ACC112 (cell line): Measurements from ENCODE around the gene TNFAIP8L1.

Experiments
- H2AFZ ChIP-seq: fragments of 200-600 bp; sonication (generic); one replicate; pipeline ENCODE4 v1.6.0; 2017; ENCODE audit warnings: antibody characterized with exemption, low read length; ENCODE audit not compliant: unreplicated experiment
- H3K27ac ChIP-seq: fragments of 200-600 bp; sonication (generic); 2 replicates; pipeline ENCODE4 v1.5.1; 2014; ENCODE audit warnings: low read depth, mild to moderate bottlenecking, antibody characterized with exemption, low read length, moderate library complexity
- H3K27me3 ChIP-seq: fragments of 200-600 bp; sonication (generic); 2 replicates; pipeline ENCODE4 v1.6.1; 2014; ENCODE audit warnings: mild to moderate bottlenecking, antibody characterized with exemption, low read length, moderate library complexity, mixed read lengths; ENCODE audit not compliant: insufficient read depth
- H3K36me3 ChIP-seq: fragments of 200-600 bp; sonication (generic); 2 replicates; pipeline ENCODE4 v1.6.1; 2016; ENCODE audit warnings: mild to moderate bottlenecking, antibody characterized with exemption, low read length, moderate library complexity, mixed read lengths; ENCODE audit not compliant: insufficient read depth
- H3K4me1 ChIP-seq: fragments of 200-600 bp; sonication (generic); one replicate; pipeline ENCODE4 v1.6.1; 2016; ENCODE audit warnings: low read length, mixed read lengths; ENCODE audit not compliant: insufficient read depth, unreplicated experiment, control insufficient read depth
- H3K4me3 ChIP-seq: fragments of 200-600 bp; sonication (generic); 2 replicates; pipeline ENCODE4 v1.5.1; 2014; ENCODE audit warnings: mild to moderate bottlenecking, low read depth, low read length
- H3K79me2 ChIP-seq: fragments of 200-600 bp; sonication (generic); one replicate; pipeline ENCODE4 v1.6.0; 2016; ENCODE audit warnings: low read length; ENCODE audit not compliant: control insufficient read depth, unreplicated experiment, insufficient read depth

Gene TNFAIP8L1

DNA sequence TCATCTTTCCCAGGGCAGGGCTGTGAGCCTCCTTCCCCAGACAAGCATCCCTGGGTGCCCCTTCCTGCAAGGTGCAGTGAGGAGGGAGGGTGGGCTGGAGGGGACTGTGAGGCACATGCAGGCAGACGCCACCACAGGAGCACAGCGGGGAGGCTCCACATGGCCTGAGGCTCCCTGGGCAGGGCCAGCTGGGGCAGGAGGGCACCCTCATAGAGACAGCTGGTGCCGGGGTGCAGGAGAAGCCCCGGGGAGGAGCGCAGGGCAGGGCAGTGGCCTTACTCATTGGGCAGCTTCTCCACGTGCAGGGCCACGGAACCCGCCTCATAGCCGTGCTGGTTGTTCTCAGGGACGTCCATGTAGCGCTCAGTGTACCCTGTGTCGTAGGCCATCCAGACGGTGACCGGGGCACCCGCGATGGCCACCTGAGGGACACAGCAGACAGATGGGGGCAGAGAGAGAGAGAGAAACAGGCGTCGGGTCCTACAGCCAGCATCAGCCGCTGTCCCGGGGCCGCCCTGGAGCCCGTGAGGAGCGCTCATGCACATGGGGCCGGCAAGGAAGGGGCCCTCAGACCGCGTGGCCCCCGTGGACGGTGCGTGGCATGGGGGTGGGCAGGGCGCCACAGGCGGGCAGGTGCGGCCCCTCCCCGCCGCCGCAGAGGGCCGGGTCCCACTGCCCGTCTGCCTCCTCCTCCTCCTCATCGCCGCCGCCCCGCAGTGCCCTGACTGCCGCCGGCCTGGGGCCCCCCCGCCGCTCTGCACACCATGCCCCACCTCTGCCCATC is 43.3 kb downstream of the TNFAIP8L1 start:
- H3K27ac ChIP-seq, result no peak overlapping the region
- H3K4me1 ChIP-seq, result no peaks in the 10 kb centered on the region
- no peaks in the 10 kb centered on the region for H3K36me3 ChIP-seq
- no peak overlapping the region for H2AFZ ChIP-seq
- H3K27me3 ChIP-seq, result no peaks in the 10 kb centered on the region
- no peaks in the 10 kb centered on the region for H3K79me2 ChIP-seq
- no peak overlapping the region for H3K4me3 ChIP-seq

DNA sequence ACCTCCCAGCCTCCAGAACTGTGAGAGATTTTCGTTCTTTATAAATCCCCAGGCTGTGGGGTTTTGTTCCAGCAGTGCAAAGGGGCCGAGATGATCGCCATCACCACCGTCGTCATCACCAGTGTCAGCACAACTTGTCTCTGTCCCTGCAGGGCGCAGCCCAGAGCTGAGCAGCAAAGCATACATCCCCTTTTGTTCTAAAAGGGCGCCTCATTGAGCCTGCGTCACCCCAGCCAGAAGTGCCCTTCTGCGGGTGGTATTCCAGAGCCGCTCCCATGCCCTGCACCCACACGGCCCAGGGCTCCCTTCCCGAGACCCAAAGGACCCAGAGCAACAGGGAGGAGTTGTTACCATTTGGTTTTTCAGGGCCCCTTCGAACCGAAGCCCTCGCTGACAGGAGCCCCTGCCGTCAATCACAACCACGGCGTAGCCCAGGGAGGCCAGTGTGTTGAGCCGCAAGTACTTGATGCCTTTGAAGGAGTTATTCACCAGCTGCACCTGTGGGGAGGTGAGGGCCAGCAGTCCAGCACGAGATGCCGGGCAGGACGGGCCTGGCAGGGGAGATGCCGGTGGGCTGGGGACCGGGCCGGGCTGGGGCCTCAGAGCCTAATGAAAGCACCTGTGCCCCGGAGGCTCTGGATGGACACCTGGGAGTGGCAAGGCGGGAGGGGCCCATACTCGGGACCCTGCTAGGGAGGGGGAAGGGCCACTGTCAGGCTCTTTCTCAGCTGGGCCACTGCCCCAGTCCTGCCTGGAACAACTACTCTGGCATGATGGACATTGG is 45.2 kb downstream of the TNFAIP8L1 start:
- no peak overlapping the region for H3K27ac ChIP-seq
- H3K36me3 ChIP-seq, result no peaks in the 10 kb centered on the region
- no peaks in the 10 kb centered on the region for H3K27me3 ChIP-seq

DNA sequence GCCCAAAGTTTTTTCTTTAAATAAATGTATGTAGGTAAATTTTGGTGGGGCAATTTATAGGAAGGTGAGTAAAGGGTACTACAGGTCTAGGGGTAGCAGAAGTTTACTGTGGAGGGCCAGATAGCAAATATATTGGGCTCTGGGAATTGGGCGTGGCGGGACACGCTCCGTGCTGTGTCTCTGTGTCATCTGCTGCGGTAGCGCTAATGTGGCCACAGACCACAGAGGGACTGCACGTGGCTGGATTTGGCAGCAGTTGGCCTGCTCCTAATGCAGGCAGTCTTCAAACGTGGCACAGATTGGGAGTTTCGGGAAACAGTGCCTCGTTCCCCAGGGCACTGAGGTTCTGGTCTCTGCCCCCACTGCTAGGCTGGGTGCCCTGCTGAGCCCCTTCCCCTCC is 47.4 kb downstream of the TNFAIP8L1 start:
- no peaks in the 10 kb centered on the region for H3K79me2 ChIP-seq
- H3K27ac ChIP-seq, result no peak overlapping the region
- no peak overlapping the region for H2AFZ ChIP-seq
- no peaks in the 10 kb centered on the region for H3K4me1 ChIP-seq
- no peaks in the 10 kb centered on the region for H3K27me3 ChIP-seq
- no peak overlapping the region for H3K4me3 ChIP-seq
- no peaks in the 10 kb centered on the region for H3K36me3 ChIP-seq

More for the DNA sequence above, 45.2 kb downstream of the TNFAIP8L1 start:
- H3K4me1 ChIP-seq, result no peaks in the 10 kb centered on the region
- no peaks in the 10 kb centered on the region for H3K79me2 ChIP-seq
- H3K4me3 ChIP-seq, result no peak overlapping the region
- no peak overlapping the region for H2AFZ ChIP-seq

DNA sequence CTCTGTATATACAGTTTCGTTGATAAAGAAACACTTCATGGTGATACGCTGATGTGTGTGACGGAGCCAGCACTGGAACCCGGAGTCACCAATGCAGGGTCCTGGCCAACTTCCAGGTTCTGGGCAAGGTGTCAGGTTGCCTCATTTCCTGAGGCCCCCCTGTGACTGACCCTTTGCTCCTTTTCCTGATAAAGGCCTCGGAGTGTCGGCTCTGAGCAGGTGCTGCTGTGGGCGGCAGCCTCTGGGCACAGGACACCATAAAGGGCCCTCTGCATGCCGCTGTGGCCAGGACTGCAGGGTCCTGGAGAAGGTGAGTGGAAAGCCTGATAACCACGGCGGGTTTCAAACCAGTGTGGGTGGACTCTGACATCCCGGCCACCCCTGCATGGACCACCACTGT is 48.1 kb downstream of the TNFAIP8L1 start:
- Histone ChIP-seq H2AFZ (no peak overlapping the region), H3K4me1 (no peaks in the 10 kb centered on the region), H3K27me3 (no peaks in the 10 kb centered on the region), H3K79me2 (no peaks in the 10 kb centered on the region), H3K36me3 (no peaks in the 10 kb centered on the region), H3K4me3 (no peak overlapping the region), H3K27ac (no peak overlapping the region)

DNA sequence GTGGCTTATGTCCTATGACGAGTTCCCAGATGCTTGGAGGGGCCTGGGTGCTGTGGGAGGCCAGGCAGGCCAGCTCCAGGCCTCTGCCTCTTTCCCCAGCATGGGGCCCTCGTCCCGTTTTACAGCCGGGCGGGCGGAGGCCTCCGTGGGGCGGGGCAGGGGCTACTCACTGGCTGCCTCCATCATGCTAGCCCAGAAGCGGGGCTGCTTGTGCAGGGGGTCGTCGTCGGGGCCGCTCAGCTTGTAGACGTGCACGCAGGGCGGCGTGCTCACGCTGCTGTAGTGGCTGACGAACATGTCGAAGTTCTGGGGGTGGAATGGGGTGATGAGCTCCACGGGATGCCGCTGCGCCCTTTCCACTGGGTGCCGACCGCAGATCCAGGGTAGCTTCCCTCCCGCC is 49.3 kb downstream of the TNFAIP8L1 start:
- H2AFZ ChIP-seq, result no peak overlapping the region
- H3K36me3 ChIP-seq, result peaks cover under 1% of the 10 kb centered on the region; the same call in 1 of the 2 replicates

DNA sequence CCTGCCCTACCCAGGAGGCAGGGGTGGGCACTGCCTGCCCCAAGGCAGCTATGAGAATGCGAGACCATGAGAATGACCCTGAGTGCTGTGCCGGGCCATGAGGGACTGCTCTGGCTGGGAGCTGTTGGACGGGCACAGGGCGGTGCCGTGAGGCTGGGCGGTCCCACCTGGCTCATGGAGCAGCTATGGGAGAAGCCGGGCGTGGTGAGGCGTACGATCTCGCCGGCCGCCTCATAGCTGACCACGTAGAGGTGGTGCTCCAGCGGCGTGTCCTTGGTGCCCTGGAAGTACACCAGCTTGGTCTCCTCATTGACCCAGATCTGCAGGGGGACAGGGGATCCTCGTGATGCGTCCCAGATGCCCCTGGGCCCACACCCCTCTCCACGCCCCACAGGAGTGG is 50.1 kb downstream of the TNFAIP8L1 start:
- H3K79me2 ChIP-seq, result no peaks in the 10 kb centered on the region
- peaks cover 6% of the 10 kb centered on the region; the same call in 1 of the 2 replicates for H3K36me3 ChIP-seq
- H3K27me3 ChIP-seq, result no peaks in the 10 kb centered on the region
- H3K4me1 ChIP-seq, result peaks cover 6% of the 10 kb centered on the region
- H3K27ac ChIP-seq, result no peak overlapping the region
- H3K4me3 ChIP-seq, result no peak overlapping the region
- H2AFZ ChIP-seq, result no peak overlapping the region

More for the DNA sequence above, 49.3 kb downstream of the TNFAIP8L1 start:
- Histone ChIP-seq H3K79me2 (no peaks in the 10 kb centered on the region), H3K4me3 (no peak overlapping the region), H3K4me1 (no peaks in the 10 kb centered on the region), H3K27me3 (no peaks in the 10 kb centered on the region), H3K27ac (no peak overlapping the region)

DNA sequence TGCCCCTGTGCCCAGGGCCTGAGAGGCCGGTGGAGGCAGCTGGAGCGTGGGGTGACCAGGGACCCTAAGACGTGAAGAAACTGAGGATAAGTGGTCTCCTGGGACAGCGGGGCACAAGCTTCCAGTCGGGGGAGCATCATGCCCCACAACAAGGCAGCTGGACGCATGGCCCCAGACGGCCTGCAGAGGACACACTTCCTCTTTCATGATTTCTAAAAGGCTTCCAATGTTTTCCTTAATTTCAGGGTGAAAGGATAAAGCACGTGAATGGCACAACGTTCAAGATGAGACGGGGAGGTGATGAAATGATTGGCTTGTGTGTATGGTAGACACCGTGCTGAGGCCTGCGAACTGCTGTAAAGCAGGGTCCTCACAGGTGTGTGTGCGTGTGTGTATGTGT is 51.0 kb downstream of the TNFAIP8L1 start:
- no peaks in the 10 kb centered on the region for H3K79me2 ChIP-seq
- peaks cover 10% of the 10 kb centered on the region for H3K4me1 ChIP-seq
- H2AFZ ChIP-seq, result no peak overlapping the region
- peaks cover 6% of the 10 kb centered on the region; the same call in 1 of the 2 replicates for H3K36me3 ChIP-seq
- no peaks in the 10 kb centered on the region for H3K27me3 ChIP-seq
- H3K4me3 ChIP-seq, result no peak overlapping the region
- no peak overlapping the region for H3K27ac ChIP-seq

- Histone ChIP-seq H3K27ac (no peak overlapping the region), H2AFZ (no peak overlapping the region), H3K36me3 (peaks cover 6% of the 10 kb centered on the region; the same call in 1 of the 2 replicates), H3K79me2 (no peaks in the 10 kb centered on the region), H3K4me3 (no peak overlapping the region), H3K4me1 (peaks cover 13% of the 10 kb centered on the region), H3K27me3 (no peaks in the 10 kb centered on the region)
Observed at GRCh38 chr19:4691373-4691772, 52.1 kb downstream of the TNFAIP8L1 start.

- Histone ChIP-seq H3K27me3 (no peaks in the 10 kb centered on the region), H3K79me2 (no peaks in the 10 kb centered on the region), H3K4me1 (peaks cover 22% of the 10 kb centered on the region), H2AFZ (no peak overlapping the region), H3K4me3 (no peak overlapping the region), H3K36me3 (peaks cover 6% of the 10 kb centered on the region; the same call in 1 of the 2 replicates), H3K27ac (no peak overlapping the region)
Observed at GRCh38 chr19:4692251-4693077, 53.1 kb downstream of the TNFAIP8L1 start.

DNA sequence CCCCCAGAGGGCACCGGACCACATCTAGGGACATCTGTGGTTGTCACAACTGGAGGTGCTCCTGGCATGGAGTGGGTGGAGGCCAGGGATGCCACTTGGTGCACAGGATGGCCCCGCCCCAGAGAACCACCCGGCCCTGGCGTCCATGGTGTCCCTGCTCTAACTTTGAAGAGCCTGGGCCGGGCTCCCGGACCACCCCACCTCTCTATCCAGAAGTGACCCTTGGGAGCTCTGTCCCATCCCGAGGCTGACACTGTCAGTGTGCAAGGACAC is 53.7 kb downstream of the TNFAIP8L1 start:
- peaks cover 6% of the 10 kb centered on the region; the same call in 1 of the 2 replicates for H3K36me3 ChIP-seq
- no peak overlapping the region for H2AFZ ChIP-seq
- no peaks in the 10 kb centered on the region for H3K27me3 ChIP-seq
- H3K4me3 ChIP-seq, result no peak overlapping the region
- no peak overlapping the region for H3K27ac ChIP-seq
- H3K79me2 ChIP-seq, result no peaks in the 10 kb centered on the region
- H3K4me1 ChIP-seq, result peaks cover 22% of the 10 kb centered on the region
